AG10803 (cell line): Measurements from ENCODE around the gene RTF1.
"Not testable (repeated sequence)": the region's sequence is repeated elsewhere in the genome, so short reads cannot be mapped to it uniquely, and the experiment has no call there.

Experiments
- DNase-seq: peaks from one replicate; pipeline ENCODE4 v3.0.0; 2010; ENCODE audit warnings: low read depth
- H3K4me3 ChIP-seq: 2 replicates; pipeline ENCODE4 v1.5.1; 2011; ENCODE audit warnings: mild to moderate bottlenecking, low read length, control low read depth
- CTCF ChIP-seq: conservative IDR thresholded peaks from 2 replicates; pipeline ENCODE4 v1.5.1; 2011; ENCODE audit warnings: mild to moderate bottlenecking, low read length, control low read depth, inconsistent platforms

Gene RTF1

GRCh38 chr15:41416742-41417417, at the start of gene RTF1:
TSS of gene RTF1 (plus strand) at chr15:41417095. CDS start at chr15:41417116, 21 bp downstream.
- H3K4me3 ChIP-seq, result peak within 1 kb of the TSS; percentile 91
- peak; percentile 84 for DNase-seq
- TF ChIP-seq CTCF, result no peak

GRCh38 chr15:41367418-41367817, 49.5 kb upstream of the RTF1 start:
- no peak for DNase-seq
- no peak overlapping the region for H3K4me3 ChIP-seq
- TF ChIP-seq CTCF, result no peak

GRCh38 chr15:41377978-41378377, 38.9 kb upstream of the RTF1 start:
- H3K4me3 ChIP-seq, result no peak overlapping the region
- no peak for TF ChIP-seq CTCF
- DNase-seq, result no peak

- H3K4me3 ChIP-seq, DNase-seq: not testable (repeated sequence)
Observed at GRCh38 chr15:41383974-41384749, 32.7 kb upstream of the RTF1 start.

- H3K4me3 ChIP-seq, result no peak overlapping the region
- DNase-seq, result no peak
- no peak for TF ChIP-seq CTCF
Observed at GRCh38 chr15:41387646-41388045, 29.2 kb upstream of the RTF1 start.

GRCh38 chr15:41392659-41393058, 24.2 kb upstream of the RTF1 start:
- no peak for DNase-seq
- no peak for TF ChIP-seq CTCF
- H3K4me3 ChIP-seq, result no peak overlapping the region

- TF ChIP-seq CTCF, result no peak
- DNase-seq, result no peak
- H3K4me3 ChIP-seq, result no peak overlapping the region
Observed at GRCh38 chr15:41394924-41395323, 22.0 kb upstream of the RTF1 start.
